IMR-90 (cell line): ENCODE measurements around the gene MINDY3. TPM values are rescaled to one million over a fixed set of nuclear protein-coding genes. Genes with fewer than 3 reads are reported as not detected.

Source experiments
- ATAC-seq: fragments of 200-7000 bp; cut with Tn5 transposase; 2 replicates; pipeline ENCODE4 v1.9.1; 2020; ENCODE audit warnings: low read depth, mild to moderate bottlenecking, moderate library complexity
- BruUV-seq: library from RNA; stranded (reverse); fragments of 400-500 nt; replicated peaks from 2 replicates; lab custom pipeline; 2021; lab: Mats Ljungman, UMichigan
- CTCF ChIA-PET: fragments of 300-600 bp; formaldehyde crosslinking; extraction: SDS; loops from one replicate; lab custom pipeline; 2021; ENCODE audit warnings: antibody characterized with exemption; lab: Yijun Ruan, JAX
- POLR2A ChIA-PET: fragments of 300-600 bp; sonication (Branson Sonifier 250); formaldehyde crosslinking; loops from one replicate; lab custom pipeline; 2022; ENCODE audit warnings: antibody characterized with exemption; ENCODE audit not compliant: unreplicated experiment; lab: Charles Lee
- DNase-seq: peaks from one replicate; pipeline ENCODE4 v3.0.0; 2013
- H2AFZ ChIP-seq: replicated peaks from 2 replicates; pipeline ENCODE3; 2013; ENCODE audit warnings: low read length, mild to moderate bottlenecking; ENCODE audit not compliant: poor library complexity
- H2AK5ac ChIP-seq: 2 replicates; pipeline ENCODE4 v1.6.1; 2013; ENCODE audit warnings: low read depth, low read length, inconsistent platforms
- H2AK9ac ChIP-seq: replicated peaks from 2 replicates; pipeline ENCODE3; 2013; ENCODE audit warnings: mild to moderate bottlenecking, low read depth, low read length, moderate library complexity; ENCODE audit not compliant: poor library complexity
- H2BK120ac ChIP-seq: 2 replicates; pipeline ENCODE4 v1.6.1; 2013; ENCODE audit warnings: low read depth, low read length, inconsistent platforms
- H2BK15ac ChIP-seq: 3 replicates; pipeline ENCODE4 v1.6.1; 2013; ENCODE audit warnings: low read depth, low read length, inconsistent platforms
- H2BK20ac ChIP-seq: 2 replicates; pipeline ENCODE4 v1.6.1; 2013; ENCODE audit warnings: low read depth, mild to moderate bottlenecking, inconsistent platforms, low read length, moderate library complexity
- H2BK5ac ChIP-seq: 2 replicates; pipeline ENCODE4 v1.6.1; 2013; ENCODE audit warnings: mild to moderate bottlenecking, low read depth, low read length, inconsistent platforms; ENCODE audit not compliant: poor library complexity, severe bottlenecking
- H3K14ac ChIP-seq: replicated peaks from 2 replicates; pipeline ENCODE4 v1.6.1; 2013; ENCODE audit warnings: low read depth, low read length, inconsistent platforms
- H3K18ac ChIP-seq: 2 replicates; pipeline ENCODE4 v1.6.1; 2013; ENCODE audit warnings: low read depth, low read length, control low read depth
- H3K23ac ChIP-seq: 2 replicates; pipeline ENCODE4 v1.6.1; 2013; ENCODE audit warnings: low read depth, low read length, inconsistent platforms
- H3K27ac ChIP-seq: 2 replicates; pipeline ENCODE4 v1.5.1; 2013; ENCODE audit warnings: mild to moderate bottlenecking, control low read depth, low read length; ENCODE audit not compliant: insufficient read depth
- H3K27me3 ChIP-seq: 2 replicates; pipeline ENCODE4 v1.6.1; 2013; ENCODE audit warnings: low read length; ENCODE audit not compliant: control insufficient read depth, insufficient read depth
- H3K36me3 ChIP-seq: 2 replicates; pipeline ENCODE4 v1.6.1; 2013; ENCODE audit warnings: low read length, mixed read lengths; ENCODE audit not compliant: control insufficient read depth, insufficient read depth
- H3K4ac ChIP-seq: 2 replicates; pipeline ENCODE4 v1.6.1; 2013; ENCODE audit warnings: low read depth, low read length, inconsistent platforms
- H3K4me1 ChIP-seq: 2 replicates; pipeline ENCODE4 v1.6.1; 2013; ENCODE audit warnings: low read length, mixed read lengths; ENCODE audit not compliant: control insufficient read depth, insufficient read depth
- H3K4me2 ChIP-seq: 2 replicates; pipeline ENCODE4 v1.6.1; 2013; ENCODE audit warnings: low read depth, mild to moderate bottlenecking, control low read depth, low read length, moderate library complexity
- H3K4me3 ChIP-seq: 2 replicates; pipeline ENCODE4 v1.5.1; 2013; ENCODE audit warnings: low read depth, mild to moderate bottlenecking, control low read depth, low read length, moderate library complexity; ENCODE audit not compliant: insufficient read depth
- H3K56ac ChIP-seq: 2 replicates; pipeline ENCODE4 v1.6.1; 2013; ENCODE audit warnings: low read length, inconsistent platforms; ENCODE audit not compliant: insufficient read depth; ENCODE audit errors: extremely low read depth
- H3K79me1 ChIP-seq, 2 experiments: 2 replicates each; pipeline ENCODE4 v1.6.1; 2013; ENCODE audit warnings: low read length in 2 of 2, inconsistent platforms in 1 of 2, low read depth in 1 of 2
- H3K9ac ChIP-seq: 2 replicates; pipeline ENCODE4 v1.6.1; 2013; ENCODE audit warnings: low read depth, low read length, control low read depth
- H3K9me1 ChIP-seq: 2 replicates; pipeline ENCODE4 v1.6.1; 2013; ENCODE audit warnings: low read length, inconsistent platforms; ENCODE audit not compliant: insufficient read depth
- H3K9me3 ChIP-seq: 2 replicates; pipeline ENCODE4 v1.6.1; 2013; ENCODE audit warnings: low read length; ENCODE audit not compliant: control insufficient read depth, insufficient read depth
- H4K20me1 ChIP-seq: 2 replicates; pipeline ENCODE4 v1.6.1; 2013; ENCODE audit warnings: low read length, inconsistent platforms; ENCODE audit not compliant: insufficient read depth
- H4K5ac ChIP-seq: 2 replicates; pipeline ENCODE4 v1.6.1; 2013; ENCODE audit warnings: mild to moderate bottlenecking, low read depth, low read length, control low read depth
- H4K8ac ChIP-seq, 2 experiments: 2 replicates each; pipeline ENCODE4 v1.6.1; 2013; ENCODE audit warnings: low read depth in 2 of 2, low read length in 2 of 2, control low read depth in 1 of 2, inconsistent platforms in 1 of 2
- H4K91ac ChIP-seq: 2 replicates; pipeline ENCODE4 v1.6.1; 2013; ENCODE audit warnings: low read depth, low read length, inconsistent platforms; ENCODE audit not compliant: insufficient read depth
- BHLHE40 ChIP-seq: fragments of 150-350 bp; IDR thresholded peaks from 2 replicates; pipeline ENCODE4 v1.6.1; 2016; ENCODE audit warnings: mild to moderate bottlenecking, low read depth, low read length
- CEBPB ChIP-seq: IDR thresholded peaks from 2 replicates; pipeline ENCODE4 v1.6.1; 2012; ENCODE audit warnings: low read depth, low read length, improper control_type of control experiment
- CHD1 ChIP-seq: IDR thresholded peaks from 2 replicates; pipeline ENCODE4 v1.6.1; 2012; ENCODE audit warnings: low read depth, low read length, improper control_type of control experiment
- CTCF ChIP-seq: conservative IDR thresholded peaks from 2 replicates; pipeline ENCODE4 v1.5.1; 2012; ENCODE audit warnings: mild to moderate bottlenecking, low read depth, low read length, improper control_type of control experiment
- FOS ChIP-seq: fragments of 150-350 bp; IDR thresholded peaks from 2 replicates; pipeline ENCODE4 v1.6.1; 2016; ENCODE audit warnings: low read depth, low read length
- MAFK ChIP-seq: IDR thresholded peaks from 2 replicates; pipeline ENCODE4 v1.6.1; 2012; ENCODE audit warnings: low read depth, low read length, improper control_type of control experiment
- MAZ ChIP-seq: IDR thresholded peaks from 2 replicates; pipeline ENCODE4 v1.6.1; 2012; ENCODE audit warnings: low read depth, mild to moderate bottlenecking, low read length, improper control_type of control experiment, moderate library complexity, borderline replicate concordance
- MXI1 ChIP-seq: IDR thresholded peaks from 2 replicates; pipeline ENCODE4 v1.6.1; 2012; ENCODE audit warnings: low read depth, mild to moderate bottlenecking, low read length, moderate library complexity, borderline replicate concordance
- POLR2A ChIP-seq: IDR thresholded peaks from 2 replicates; pipeline ENCODE4 v1.6.1; 2012; ENCODE audit warnings: mild to moderate bottlenecking, low read depth, low read length
- RAD21 ChIP-seq: IDR thresholded peaks from 2 replicates; pipeline ENCODE4 v1.6.1; 2012; ENCODE audit warnings: low read length, improper control_type of control experiment
- RCOR1 ChIP-seq: IDR thresholded peaks from 2 replicates; pipeline ENCODE4 v1.6.1; 2012; ENCODE audit warnings: mild to moderate bottlenecking, low read length, improper control_type of control experiment; ENCODE audit not compliant: insufficient replicate concordance
- RFX5 ChIP-seq: IDR thresholded peaks from 2 replicates; pipeline ENCODE4 v1.8.0; 2012; ENCODE audit warnings: low read depth, mild to moderate bottlenecking, low read length, moderate library complexity
- SMC3 ChIP-seq: fragments of 150-350 bp; IDR thresholded peaks from 2 replicates; pipeline ENCODE4 v1.6.1; 2016; ENCODE audit warnings: low read depth, mild to moderate bottlenecking, antibody characterized with exemption, low read length, moderate library complexity
- USF2 ChIP-seq: fragments of 150-350 bp; IDR thresholded peaks from 2 replicates; pipeline ENCODE4 v1.6.1; 2017; ENCODE audit warnings: mild to moderate bottlenecking, antibody characterized with exemption, low read length, low read depth
- WGBS, 2 experiments: methylation state at CpG; one replicate each; pipeline versions ENCODE4 v1.1.5 to v1.1.7; 2013; ENCODE audit warnings: missing lambda C conversion rate in 2 of 2; ENCODE audit not compliant: insufficient read length in 1 of 2; ENCODE audit errors: extremely low coverage in 2 of 2; 5-methylcytosine and 5-hydroxymethylcytosine counted together
- dilution Hi-C: fragments of 300-500 bp; cut with HindIII; formaldehyde crosslinking; loops from one replicate; pipeline ENCODE4 v1.14.3; 2018; ENCODE audit warnings: low sequenced_read_pairs; ENCODE audit not compliant: unreplicated experiment
- in situ Hi-C: fragments of 300-500 bp; cut with MboI; formaldehyde crosslinking; loops from 3 replicates; pipeline ENCODE4 v1.14.3; 2019; ENCODE audit warnings: low sequenced_read_pairs, inconsistent platforms, mixed read lengths
- intact Hi-C: fragments of 100-400 bp; cut with micrococcal nuclease; formaldehyde crosslinking; loops from 2 replicates; pipeline ENCODE4 v1.10.0; 2022
- polyA plus RNA-seq, 3 experiments: library from polyadenylated mRNA; depleted of rRNA; stranded (reverse); fragments of >200 nt; gene quantifications; 2 replicates each; pipeline ENCODE4 v1.2.3, GENCODE V29; 2012; ENCODE audit warnings: low replicate concordance in 1 of 3
- total RNA-seq: library from RNA; depleted of rRNA; stranded (reverse); fragments of >200 nt; gene quantifications from 2 replicates; pipeline ENCODE4 v1.2.3, GENCODE V29; 2012

Gene MINDY3
- total and polyA plus RNA-seq, 2 of the 4 experiments (the other 2 are of a cell fraction), result 13.9 to 14.5 TPM

- Histone ChIP-seq H3K4me2 (no peak overlapping the region), H2BK5ac (no peak overlapping the region), H3K4ac (no peak overlapping the region), H2BK20ac (no peak overlapping the region), H3K4me3 (no peak overlapping the region), H3K4me1 (no peaks in the 10 kb centered on the region), H2BK15ac (no peak overlapping the region), H3K18ac (no peak overlapping the region), H4K8ac (no peak overlapping the region), H4K5ac (no peak overlapping the region), H3K79me1 (no peaks in the 10 kb centered on the region), H2AK5ac (no peak overlapping the region), H4K20me1 (no peaks in the 10 kb centered on the region), H2AK9ac (no peak overlapping the region), H3K9me3 (no peaks in the 10 kb centered on the region), H3K9ac (no peak overlapping the region), H3K27me3 (peaks cover 17% of the 10 kb centered on the region), H2BK120ac (no peak overlapping the region), H3K36me3 (no peaks in the 10 kb centered on the region), H3K27ac (no peak overlapping the region), H2AFZ (no peak overlapping the region), H4K91ac (no peak overlapping the region), H3K9me1 (no peaks in the 10 kb centered on the region), H3K23ac (no peak overlapping the region), H3K56ac (no peak overlapping the region), H3K14ac (no peak overlapping the region)
- ChIA-PET POLR2A (no interaction called here), CTCF (no interaction called here)
- DNase-seq (no peak), ATAC-seq (0 out of 2 replicates have a peak, but pooled peaks have one; percentile 37)
- WGBS, 2 experiments, result no CpG with 5 or more reads among the region's 3 CpGs
- intact Hi-C loops, result no loop called here
- dilution Hi-C loops, result no loop called here
- TF ChIP-seq CHD1 (no peak), RFX5 (no peak), RAD21 (no peak), RCOR1 (no peak), CEBPB (no peak), POLR2A (no peak), MAFK (no peak), USF2 (no peak), BHLHE40 (no peak), MAZ (no peak), CTCF (no peak), FOS (no peak), MXI1 (no peak), SMC3 (no peak)
- no TSS peak for BruUV-seq
- in situ Hi-C loops, result no loop called here
Measured at GRCh38 chr10:15748126-15748525, 112.2 kb downstream of the MINDY3 start.
